GM06990 (cell line): ENCODE measurements around the gene SLC22A3.

ENCODE experiments used
- DNase-seq: peaks from one replicate; pipeline ENCODE4 v3.0.0-alpha.2; 2011; ENCODE audit not compliant: insufficient read length; ENCODE audit errors: extremely low read depth
- H3K27me3 ChIP-seq: replicated peaks from 2 replicates; pipeline ENCODE4 v1.6.0; 2011; ENCODE audit warnings: low read length; ENCODE audit not compliant: control insufficient read depth, insufficient read depth
- H3K36me3 ChIP-seq: 2 replicates; pipeline ENCODE4 v1.5.1; 2011; ENCODE audit warnings: low read length; ENCODE audit not compliant: control insufficient read depth, insufficient read depth
- H3K4me3 ChIP-seq: replicated peaks from 2 replicates; pipeline ENCODE4 v1.5.1; 2011; ENCODE audit warnings: low read depth, mild to moderate bottlenecking, control low read depth, low read length
- TF ChIP-seq, protein P1 (sequence below): IDR thresholded peaks from 2 replicates; pipeline ENCODE4 v1.5.1; 2011; ENCODE audit warnings: low read length, control low read depth, mild to moderate bottlenecking, inconsistent platforms; ENCODE audit not compliant: insufficient read depth, poor library complexity, severe bottlenecking

SLC22A3 gene

DNA sequence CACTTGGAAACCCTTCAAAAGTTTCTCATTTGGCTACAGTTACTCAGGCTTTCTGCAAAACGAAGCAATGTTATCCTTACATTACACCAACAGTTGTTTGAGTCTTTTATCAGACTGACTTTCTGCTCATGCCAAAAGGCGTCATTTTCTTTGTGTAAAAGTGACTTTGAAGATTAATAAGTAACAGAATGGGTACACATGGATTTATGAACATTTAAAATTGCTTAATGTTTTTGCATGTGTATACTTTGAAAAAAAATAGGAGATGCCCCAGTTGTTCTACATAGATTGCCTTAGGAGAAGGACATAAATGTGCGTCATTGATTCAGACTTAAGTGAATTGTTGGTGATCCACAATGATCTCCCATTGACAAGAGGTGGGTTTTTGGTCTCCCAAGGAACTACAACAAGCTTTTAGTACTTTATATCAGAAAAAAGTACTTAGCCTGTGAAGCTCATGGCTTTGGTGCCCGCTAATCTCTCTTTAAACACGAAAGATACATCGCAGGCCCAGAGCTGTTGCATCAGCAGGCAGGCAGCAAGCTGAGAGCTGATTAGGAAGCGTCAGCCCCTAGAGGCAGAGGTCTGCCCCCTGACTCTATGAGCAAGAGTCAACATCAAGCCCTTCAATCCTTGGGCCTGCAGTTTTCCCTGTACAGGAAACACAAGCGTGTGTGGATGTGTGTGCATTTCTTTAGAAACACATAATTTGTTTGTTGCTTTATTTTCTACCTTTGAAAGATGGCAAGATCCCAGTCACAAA, 45.9 kb downstream of the SLC22A3 start:
- no peak overlapping the region for H3K4me3 ChIP-seq
- TF ChIP-seq, protein P1, sequence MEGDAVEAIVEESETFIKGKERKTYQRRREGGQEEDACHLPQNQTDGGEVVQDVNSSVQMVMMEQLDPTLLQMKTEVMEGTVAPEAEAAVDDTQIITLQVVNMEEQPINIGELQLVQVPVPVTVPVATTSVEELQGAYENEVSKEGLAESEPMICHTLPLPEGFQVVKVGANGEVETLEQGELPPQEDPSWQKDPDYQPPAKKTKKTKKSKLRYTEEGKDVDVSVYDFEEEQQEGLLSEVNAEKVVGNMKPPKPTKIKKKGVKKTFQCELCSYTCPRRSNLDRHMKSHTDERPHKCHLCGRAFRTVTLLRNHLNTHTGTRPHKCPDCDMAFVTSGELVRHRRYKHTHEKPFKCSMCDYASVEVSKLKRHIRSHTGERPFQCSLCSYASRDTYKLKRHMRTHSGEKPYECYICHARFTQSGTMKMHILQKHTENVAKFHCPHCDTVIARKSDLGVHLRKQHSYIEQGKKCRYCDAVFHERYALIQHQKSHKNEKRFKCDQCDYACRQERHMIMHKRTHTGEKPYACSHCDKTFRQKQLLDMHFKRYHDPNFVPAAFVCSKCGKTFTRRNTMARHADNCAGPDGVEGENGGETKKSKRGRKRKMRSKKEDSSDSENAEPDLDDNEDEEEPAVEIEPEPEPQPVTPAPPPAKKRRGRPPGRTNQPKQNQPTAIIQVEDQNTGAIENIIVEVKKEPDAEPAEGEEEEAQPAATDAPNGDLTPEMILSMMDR, result no peak
- DNase-seq, result no peak
- peaks cover 3% of the 10 kb centered on the region; the same call in 1 of the 2 replicates for H3K27me3 ChIP-seq
- H3K36me3 ChIP-seq, result no peaks in the 10 kb centered on the region

DNA sequence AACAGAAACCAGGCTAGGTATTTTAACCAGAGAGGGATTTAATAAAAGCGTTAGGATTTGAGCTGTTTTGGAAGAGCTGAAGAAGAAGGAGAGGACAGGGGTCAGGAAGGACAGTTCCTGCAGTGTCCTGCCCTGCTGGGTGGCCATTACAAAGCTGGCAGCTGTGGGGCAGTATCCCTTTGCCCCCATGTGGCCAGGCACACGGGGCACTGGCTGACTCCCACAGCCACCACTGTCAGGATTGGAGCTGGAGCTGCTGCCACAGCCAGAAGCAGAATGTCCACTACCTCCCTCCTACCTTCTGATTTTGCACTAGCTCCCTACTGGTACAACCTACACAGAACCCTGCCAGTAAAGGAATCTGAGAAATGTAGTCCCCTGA, 46.5 kb downstream of the SLC22A3 start:
- no peak for DNase-seq
- H3K4me3 ChIP-seq, result no peak overlapping the region
- peaks cover 3% of the 10 kb centered on the region; the same call in 1 of the 2 replicates for H3K27me3 ChIP-seq
- TF ChIP-seq, protein P1, result no peak
- no peaks in the 10 kb centered on the region for H3K36me3 ChIP-seq

DNA sequence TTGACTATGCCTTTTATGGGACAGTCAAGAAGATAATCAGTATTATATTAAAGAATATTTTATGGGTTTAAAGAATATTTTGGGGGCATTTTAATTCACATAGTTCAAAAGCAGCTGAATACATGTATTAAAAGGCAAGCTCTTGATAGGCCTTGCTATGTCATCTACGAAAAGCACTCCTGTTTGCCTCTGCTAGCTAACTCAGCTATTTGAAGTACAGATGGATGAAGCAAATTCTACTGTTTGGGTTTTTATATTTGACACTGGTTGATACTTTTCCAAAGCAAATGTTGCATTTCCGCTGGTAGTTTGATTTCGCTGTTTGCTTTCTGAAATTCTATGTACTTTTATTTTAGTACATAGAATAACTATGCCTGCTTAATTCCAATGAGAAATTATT, 47.0 kb downstream of the SLC22A3 start:
- no peak for DNase-seq
- no peak overlapping the region for H3K4me3 ChIP-seq
- no peaks in the 10 kb centered on the region for H3K36me3 ChIP-seq
- TF ChIP-seq, protein P1, result no peak
- H3K27me3 ChIP-seq, result peaks cover 3% of the 10 kb centered on the region; the same call in 1 of the 2 replicates

DNA sequence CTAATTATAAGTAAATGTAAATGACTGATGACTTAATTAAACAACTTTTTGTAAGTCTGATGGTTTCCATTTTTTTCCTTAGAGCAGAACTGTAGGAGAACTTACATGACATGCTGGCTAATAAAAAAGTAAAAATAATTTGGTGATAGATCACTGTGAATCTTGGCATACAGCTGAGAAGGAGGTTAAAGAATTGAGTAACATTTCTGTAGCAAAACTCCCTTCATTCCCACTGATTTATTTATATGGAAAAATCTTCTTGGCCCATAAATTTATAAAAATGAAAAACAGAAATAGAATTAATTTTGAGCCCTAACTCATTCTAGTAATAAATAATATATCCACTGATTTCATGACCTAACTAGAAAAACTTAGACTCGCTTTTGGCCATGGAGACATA, 48.1 kb downstream of the SLC22A3 start:
- Histone ChIP-seq H3K36me3 (no peaks in the 10 kb centered on the region), H3K27me3 (no peaks in the 10 kb centered on the region), H3K4me3 (no peak overlapping the region)
- no peak for DNase-seq
- TF ChIP-seq, protein P1, result no peak

DNA sequence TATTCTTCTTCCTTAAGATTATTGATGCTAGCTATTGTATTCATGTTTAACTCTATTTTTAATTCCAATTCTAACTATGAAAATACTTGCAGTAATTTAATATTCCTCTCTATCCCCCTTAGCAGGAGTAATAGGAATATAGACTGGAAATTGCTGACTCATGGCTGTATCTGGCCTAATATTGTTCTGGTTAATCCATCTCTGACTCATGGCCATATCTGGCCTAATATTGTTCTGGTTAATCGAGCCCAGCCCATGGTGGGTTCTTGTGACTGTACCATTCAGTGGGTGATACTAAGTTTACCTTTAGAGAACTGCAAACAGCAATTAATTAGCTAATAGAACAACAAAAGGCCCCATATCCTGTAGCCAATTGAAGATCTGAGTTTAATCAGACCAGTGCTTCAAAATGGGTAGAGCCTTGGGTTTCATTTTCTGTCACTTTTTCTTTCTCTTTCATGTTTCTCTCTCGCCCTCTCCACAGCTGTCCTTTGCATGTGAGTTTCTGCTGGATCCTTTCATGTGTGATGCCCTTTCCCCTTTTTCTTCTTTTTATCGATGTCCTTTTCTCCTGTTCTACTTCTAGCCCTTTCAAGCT, 50.6 kb downstream of the SLC22A3 start:
- TF ChIP-seq, protein P1, result no peak
- DNase-seq, result peak; percentile 25
- no peak overlapping the region for H3K4me3 ChIP-seq
- H3K36me3 ChIP-seq, result no peaks in the 10 kb centered on the region
- H3K27me3 ChIP-seq, result no peaks in the 10 kb centered on the region

DNA sequence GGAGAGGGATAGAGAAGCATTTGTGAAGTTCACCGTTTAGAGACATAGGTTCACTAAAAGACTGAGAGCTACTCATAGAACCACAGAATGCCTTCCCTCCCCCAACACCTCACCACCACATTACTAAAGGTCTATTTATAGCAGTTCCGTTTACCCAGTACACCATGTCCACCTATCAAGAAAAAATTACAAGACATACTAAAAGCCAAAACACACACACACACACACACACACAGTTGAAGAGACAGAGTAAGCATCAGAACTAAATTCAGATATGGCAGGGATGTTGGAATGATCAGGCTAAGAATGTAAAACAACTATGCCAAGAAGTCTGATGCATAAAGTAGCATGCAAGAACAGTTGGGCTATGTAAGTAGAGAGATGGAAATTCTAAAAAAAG, 52.3 kb downstream of the SLC22A3 start:
- H3K27me3 ChIP-seq, result no peaks in the 10 kb centered on the region
- H3K36me3 ChIP-seq, result no peaks in the 10 kb centered on the region
- TF ChIP-seq, protein P1, result no peak
- no peak overlapping the region for H3K4me3 ChIP-seq
- DNase-seq, result peak; percentile 3
